ENCODE results near the gene HS3ST3B1. TPM values are rescaled to one million over a fixed set of nuclear protein-coding genes. Genes with fewer than 3 reads are reported as not detected.

HS3ST3B1 gene
- total RNA-seq, 2 donors from 2014 or later, result 0.99 to 1.6 TPM

DNA sequence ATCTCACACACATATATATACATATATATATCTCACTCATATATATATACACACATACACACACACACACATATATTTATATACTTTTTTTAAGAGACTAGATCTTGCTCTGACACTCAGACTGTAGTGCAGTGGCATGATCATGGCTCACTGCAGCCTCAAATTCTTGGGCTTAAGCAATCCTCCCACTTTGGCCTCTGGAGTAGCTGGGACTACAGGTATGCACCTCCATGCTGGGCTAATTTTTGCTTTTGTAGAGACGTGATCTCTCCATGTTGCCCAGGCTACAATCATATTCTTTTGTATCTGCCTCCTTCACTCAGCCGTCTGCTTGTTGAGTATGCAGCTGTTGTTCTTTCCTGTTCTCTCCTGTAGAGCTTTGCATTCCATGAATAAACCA is 60.6 kb downstream of the HS3ST3B1 start:
- no peaks in the 10 kb centered on the region for H3K4me1 ChIP-seq

GRCh38 chr17:14361945-14362508 is 61.1 kb downstream of the HS3ST3B1 start:
- TF ChIP-seq, protein P1, sequence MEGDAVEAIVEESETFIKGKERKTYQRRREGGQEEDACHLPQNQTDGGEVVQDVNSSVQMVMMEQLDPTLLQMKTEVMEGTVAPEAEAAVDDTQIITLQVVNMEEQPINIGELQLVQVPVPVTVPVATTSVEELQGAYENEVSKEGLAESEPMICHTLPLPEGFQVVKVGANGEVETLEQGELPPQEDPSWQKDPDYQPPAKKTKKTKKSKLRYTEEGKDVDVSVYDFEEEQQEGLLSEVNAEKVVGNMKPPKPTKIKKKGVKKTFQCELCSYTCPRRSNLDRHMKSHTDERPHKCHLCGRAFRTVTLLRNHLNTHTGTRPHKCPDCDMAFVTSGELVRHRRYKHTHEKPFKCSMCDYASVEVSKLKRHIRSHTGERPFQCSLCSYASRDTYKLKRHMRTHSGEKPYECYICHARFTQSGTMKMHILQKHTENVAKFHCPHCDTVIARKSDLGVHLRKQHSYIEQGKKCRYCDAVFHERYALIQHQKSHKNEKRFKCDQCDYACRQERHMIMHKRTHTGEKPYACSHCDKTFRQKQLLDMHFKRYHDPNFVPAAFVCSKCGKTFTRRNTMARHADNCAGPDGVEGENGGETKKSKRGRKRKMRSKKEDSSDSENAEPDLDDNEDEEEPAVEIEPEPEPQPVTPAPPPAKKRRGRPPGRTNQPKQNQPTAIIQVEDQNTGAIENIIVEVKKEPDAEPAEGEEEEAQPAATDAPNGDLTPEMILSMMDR (IDR thresholded peaks at IDR 0.05), result no peak
- TF ChIP-seq POLR2A (IDR thresholded peaks at IDR 0.05), result no peak
- H3K9me3 ChIP-seq, result no peaks in the 10 kb centered on the region
- ATAC-seq, result no peak
- H3K4me3 ChIP-seq, result no peak overlapping the region
- no peak for DNase-seq
- intact Hi-C loops (cut with DNase I), result no loop called here
- no peaks in the 10 kb centered on the region for H3K27me3 ChIP-seq
- H3K36me3 ChIP-seq (replicated peaks in 1 of 2; ENCODE audit: insufficient read depth in 1 of 2, low read depth in 2 of 2), result no peaks in the 10 kb centered on the region
- H3K4me1 ChIP-seq, result no peaks in the 10 kb centered on the region
- no peak overlapping the region for H3K27ac ChIP-seq
- WGBS, 2 donors, result 36 to 57% methylated on average over 2 of the region's 2 CpGs

More for the DNA sequence above, 60.6 kb downstream of the HS3ST3B1 start:
- Histone ChIP-seq H3K4me3 (no peak overlapping the region), H3K36me3 (replicated peaks in 1 of 2; ENCODE audit: insufficient read depth in 1 of 2, low read depth in 2 of 2) (no peaks in the 10 kb centered on the region), H3K27me3 (no peaks in the 10 kb centered on the region), H3K9me3 (no peaks in the 10 kb centered on the region), H3K27ac (no peak overlapping the region)
- 24 to 25% methylated on average over 2 of the region's 2 CpGs for WGBS, 2 donors
- intact Hi-C loops (cut with DNase I), result no loop called here
- ATAC-seq (no peak), DNase-seq (no peak)
- TF ChIP-seq POLR2A (IDR thresholded peaks at IDR 0.05), result no peak
- TF ChIP-seq, protein P1 (IDR thresholded peaks at IDR 0.05), result no peak

GRCh38 chr17:14366199-14366598 is 65.3 kb downstream of the HS3ST3B1 start:
- intact Hi-C loops (cut with DNase I), result no loop called here
- Histone ChIP-seq H3K4me1 (no peaks in the 10 kb centered on the region), H3K9me3 (no peaks in the 10 kb centered on the region), H3K27me3 (no peaks in the 10 kb centered on the region), H3K27ac (no peak overlapping the region), H3K4me3 (no peak overlapping the region), H3K36me3 (replicated peaks in 1 of 2; ENCODE audit: insufficient read depth in 1 of 2, low read depth in 2 of 2) (no peaks in the 10 kb centered on the region)
- WGBS, 2 donors, result 48 to 58% methylated on average over 3 of the region's 3 CpGs
- ATAC-seq (no peak), DNase-seq (no peak)
- TF ChIP-seq, protein P1 (IDR thresholded peaks at IDR 0.05), result no peak

DNA sequence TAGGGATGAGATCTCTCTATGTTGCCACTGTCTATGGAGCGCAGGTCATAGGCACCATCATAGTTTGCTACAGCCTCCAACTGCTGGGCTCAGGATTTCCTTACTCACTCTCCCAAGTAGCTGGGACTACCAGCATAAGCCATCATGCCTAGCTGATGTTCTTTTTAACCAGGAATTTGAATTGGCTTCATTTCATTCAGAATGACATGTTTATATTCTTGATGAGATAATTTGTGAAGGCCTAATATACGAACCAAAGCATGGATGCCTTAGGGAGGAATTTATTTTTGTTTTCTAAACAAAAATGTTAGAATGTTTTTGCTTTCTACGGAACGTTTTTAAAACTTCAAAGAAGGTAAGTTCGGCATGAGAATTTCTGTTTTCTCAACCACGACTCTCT is 71.6 kb downstream of the HS3ST3B1 start:
- no peak for ATAC-seq

More for the DNA sequence above, 71.6 kb downstream of the HS3ST3B1 start:
- no peak for TF ChIP-seq POLR2A (IDR thresholded peaks at IDR 0.05)
- TF ChIP-seq, protein P1 (IDR thresholded peaks at IDR 0.05), result no peak
- Histone ChIP-seq H3K4me1 (no peaks in the 10 kb centered on the region), H3K9me3 (no peaks in the 10 kb centered on the region), H3K36me3 (replicated peaks in 1 of 2; ENCODE audit: insufficient read depth in 1 of 2, low read depth in 2 of 2) (no peaks in the 10 kb centered on the region), H3K27ac (no peak overlapping the region), H3K27me3 (no peaks in the 10 kb centered on the region), H3K4me3 (no peak overlapping the region)
- intact Hi-C loops (cut with DNase I), result no loop called here
- WGBS, 2 donors, result 51 to 52% methylated on average over 6 of the region's 6 CpGs
- DNase-seq, result no peak

All from body of pancreas (tissue), 4 donors.